Measurements from ENCODE around the gene MSANTD2. TPM values are rescaled to one million over a fixed set of nuclear protein-coding genes. Genes with fewer than 3 reads are reported as not detected.

Gene MSANTD2
- total RNA-seq, 6 experiments from 2014 or later: 2.6 to 4.7 (median 3.6) TPM

GRCh38 chr11:124736736-124737135 lies 63.5 kb downstream of the MSANTD2 start:
- TF ChIP-seq CTCF (IDR thresholded peaks at IDR 0.05) (no peak), POLR2A (IDR thresholded peaks at IDR 0.05) (no peak)
- DNase-seq: no peak

GRCh38 chr11:124732230-124732629 lies 68.0 kb downstream of the MSANTD2 start:
- intact Hi-C loops (cut with DNase I): no loop called here
- 70% methylated on average over 4 of the region's 4 CpGs for whole genome bisulfite sequencing (ENCODE audit: insufficient coverage, low coverage, low lambda C conversion rate, missing lambda C conversion rate)
- no peaks in the 10 kb centered on the region for H3K9me3 ChIP-seq
- H3K27me3 ChIP-seq: no peaks in the 10 kb centered on the region
- no peak overlapping the region for H3K27ac ChIP-seq
- H3K36me3 ChIP-seq: no peaks in the 10 kb centered on the region
- DNase-seq (no peak), ATAC-seq (peak; percentile 54 to 67 (median 60))
- no peaks in the 10 kb centered on the region for H3K4me1 ChIP-seq
- no peak overlapping the region for H3K4me3 ChIP-seq
- no peak for TF ChIP-seq CTCF (IDR thresholded peaks at IDR 0.05)
- TF ChIP-seq POLR2A (IDR thresholded peaks at IDR 0.05): no peak

More at GRCh38 chr11:124736736-124737135, 63.5 kb downstream of the MSANTD2 start:
- peaks cover 0 to 11% (median 0%) of the 10 kb centered on the region in 4 donors for H3K4me1 ChIP-seq
- intact Hi-C loops (cut with DNase I): no loop called here
- H3K27me3 ChIP-seq: no peaks in the 10 kb centered on the region
- no peaks in the 10 kb centered on the region for H3K36me3 ChIP-seq
- no peak for ATAC-seq
- H3K27ac ChIP-seq: no peak overlapping the region
- H3K9me3 ChIP-seq: no peaks in the 10 kb centered on the region
- 18% methylated on average over 2 of the region's 3 CpGs for WGBS (ENCODE audit: insufficient coverage, low coverage, low lambda C conversion rate, missing lambda C conversion rate)
- H3K4me3 ChIP-seq: no peak overlapping the region

- Histone ChIP-seq H3K27ac (no peak overlapping the region), H3K4me3 (no peak overlapping the region), H3K9me3 (no peaks in the 10 kb centered on the region), H3K36me3 (no peaks in the 10 kb centered on the region), H3K4me1 (no peaks in the 10 kb centered on the region), H3K27me3 (no peaks in the 10 kb centered on the region)
- no peak for ATAC-seq
- TF ChIP-seq CTCF (IDR thresholded peaks at IDR 0.05) (no peak), POLR2A (IDR thresholded peaks at IDR 0.05) (no peak)
- WGBS (ENCODE audit: insufficient coverage, low coverage, low lambda C conversion rate, missing lambda C conversion rate): 66% methylated on average over 4 of the region's 4 CpGs
- DNase-seq: no peak
- intact Hi-C loops (cut with DNase I): no loop called here
Observed at GRCh38 chr11:124729571-124729970, 70.6 kb downstream of the MSANTD2 start.

GRCh38 chr11:124728134-124728533 lies 72.1 kb downstream of the MSANTD2 start:
- WGBS (ENCODE audit: insufficient coverage, low coverage, low lambda C conversion rate, missing lambda C conversion rate): 66% methylated on average over 2 of the region's 2 CpGs
- ATAC-seq: no peak

More at GRCh38 chr11:124728134-124728533, 72.1 kb downstream of the MSANTD2 start:
- TF ChIP-seq CTCF (IDR thresholded peaks at IDR 0.05) (no peak), POLR2A (IDR thresholded peaks at IDR 0.05) (no peak)
- H3K4me3 ChIP-seq: no peak overlapping the region
- no peak for DNase-seq
- H3K36me3 ChIP-seq: no peaks in the 10 kb centered on the region
- no peaks in the 10 kb centered on the region for H3K9me3 ChIP-seq
- intact Hi-C loops (cut with DNase I): no loop called here
- no peaks in the 10 kb centered on the region for H3K27me3 ChIP-seq
- H3K27ac ChIP-seq: no peak overlapping the region
- H3K4me1 ChIP-seq: no peaks in the 10 kb centered on the region

All from right lobe of liver (tissue), 6 donors.